ENCODE measurements around the gene CNTN5. TPM values are rescaled to one million over a fixed set of nuclear protein-coding genes. Genes with fewer than 3 reads are reported as not detected.
"Not testable (repeated sequence)": the region's sequence is repeated elsewhere in the genome, so short reads cannot be mapped to it uniquely, and the experiment has no call there.

CNTN5 gene
- total RNA-seq, 2 experiments from 2014 or later, result not detected

DNA sequence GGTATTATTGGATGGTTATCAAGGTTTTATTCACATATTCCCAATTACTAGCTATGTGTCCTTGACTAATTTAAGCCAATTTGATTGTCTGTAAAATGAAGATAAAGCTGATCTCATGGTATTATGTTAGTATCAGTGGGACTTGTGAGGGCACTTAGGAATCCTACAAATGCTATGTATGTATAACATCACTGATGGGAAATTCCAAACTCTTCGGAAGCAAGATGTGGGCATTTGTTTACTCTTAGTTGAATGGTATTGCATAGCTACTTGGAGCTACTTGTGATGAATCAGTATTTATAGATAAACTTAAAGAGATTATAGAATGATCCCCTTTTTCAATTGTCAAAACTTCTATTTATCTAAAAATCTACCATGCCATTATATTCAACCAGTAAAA, 239.9 kb downstream of the CNTN5 start:
- Mint-ChIP-seq H3K4me1 (no peaks in the 10 kb centered on the region), H3K9me3 (peaks cover 3% of the 10 kb centered on the region), H3K27me3 (no peaks in the 10 kb centered on the region), H3K36me3 (ENCODE audit: low read depth) (no peaks in the 10 kb centered on the region), H3K27ac (no peak overlapping the region), H3K4me3 (no peak overlapping the region)
- ChIA-PET CTCF (interaction anchor here (0.6 kb wide), 1 partner anchor 57 kb away, joined by 3 read pairs; no protein-coding TSS in a partner anchor), POLR2A (no interaction called here)
- no peak for DNase-seq

DNA sequence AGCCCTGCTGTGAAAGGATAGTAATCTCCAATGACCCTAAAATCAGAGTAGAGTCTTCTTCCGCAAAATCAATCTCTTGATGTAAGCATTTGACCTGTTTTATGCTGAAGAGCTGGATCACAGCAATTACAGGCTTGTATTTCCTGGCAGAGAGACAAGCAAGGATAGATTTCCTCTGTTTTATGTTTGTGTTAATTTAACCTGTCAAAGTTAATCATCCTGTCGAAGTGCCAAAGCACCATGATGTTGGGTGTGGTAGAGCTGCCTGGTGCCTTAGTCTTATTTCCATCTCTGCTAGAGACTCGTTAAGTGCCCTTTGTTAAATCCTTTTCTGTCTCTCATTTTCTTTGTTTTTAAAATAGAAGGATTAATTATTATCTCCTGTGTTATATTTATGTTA, 248.1 kb downstream of the CNTN5 start:
- Mint-ChIP-seq H3K27me3 (no peaks in the 10 kb centered on the region), H3K4me3 (no peak overlapping the region), H3K4me1 (no peaks in the 10 kb centered on the region), H3K36me3 (ENCODE audit: low read depth) (no peaks in the 10 kb centered on the region), H3K9me3 (peaks cover 9% of the 10 kb centered on the region), H3K27ac (no peak overlapping the region)
- ChIA-PET CTCF (no interaction called here), POLR2A (no interaction called here)
- no peak for DNase-seq

DNA sequence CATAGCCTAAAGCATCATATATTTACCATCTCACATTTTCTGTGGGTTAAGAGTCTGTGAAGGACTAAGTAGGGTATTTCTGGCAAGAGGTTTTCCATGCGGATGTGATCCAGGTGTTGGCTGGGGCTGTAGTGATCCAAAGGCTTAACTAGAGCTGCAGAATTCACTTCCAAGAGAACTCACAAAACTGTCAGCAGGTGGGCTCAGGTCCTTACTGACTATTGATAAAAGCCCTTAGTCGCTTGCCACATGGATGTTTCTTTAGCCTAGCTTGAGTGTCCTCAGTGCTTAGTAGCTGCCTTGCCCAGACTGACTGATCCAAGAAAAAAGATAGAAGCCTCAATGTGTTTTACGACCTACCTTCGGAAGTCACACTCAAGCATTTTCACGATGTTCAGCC, 250.8 kb downstream of the CNTN5 start:
- CTCF ChIA-PET, result no interaction called here
- no peak overlapping the region for H3K4me3 Mint-ChIP-seq
- POLR2A ChIA-PET, result no interaction called here
- H3K4me1 Mint-ChIP-seq, result no peaks in the 10 kb centered on the region
- H3K9me3 Mint-ChIP-seq, result peaks cover 5% of the 10 kb centered on the region
- H3K27ac Mint-ChIP-seq, result no peak overlapping the region
- H3K36me3 Mint-ChIP-seq (ENCODE audit: low read depth), result no peaks in the 10 kb centered on the region
- DNase-seq, result no peak
- no peaks in the 10 kb centered on the region for H3K27me3 Mint-ChIP-seq

DNA sequence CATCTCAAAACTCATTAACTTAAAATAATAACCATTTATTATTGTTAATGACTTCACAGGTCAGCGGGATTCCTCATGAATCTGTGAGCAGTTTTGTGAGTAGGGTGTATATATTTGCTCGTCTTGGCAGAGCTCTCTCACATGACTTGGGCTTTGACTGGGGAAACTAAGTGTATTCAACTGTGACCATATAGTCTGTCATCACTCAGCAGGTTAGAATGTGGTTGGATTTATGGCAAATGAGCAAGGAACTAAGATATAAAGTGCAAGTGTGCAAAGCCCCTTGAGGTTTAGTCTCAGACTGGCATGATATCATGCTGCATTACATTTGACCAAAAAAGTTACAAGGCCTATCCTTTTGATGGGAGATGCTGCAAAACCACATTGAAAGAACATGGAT, 254.8 kb downstream of the CNTN5 start:
- no peak for DNase-seq
- POLR2A ChIA-PET, result no interaction called here
- no peaks in the 10 kb centered on the region for H3K27me3 Mint-ChIP-seq
- H3K27ac Mint-ChIP-seq, result no peak overlapping the region
- no peaks in the 10 kb centered on the region for H3K36me3 Mint-ChIP-seq (ENCODE audit: low read depth)
- CTCF ChIA-PET, result no interaction called here
- no peak overlapping the region for H3K4me3 Mint-ChIP-seq
- no peaks in the 10 kb centered on the region for H3K4me1 Mint-ChIP-seq
- peaks cover 8% of the 10 kb centered on the region for H3K9me3 Mint-ChIP-seq

DNA sequence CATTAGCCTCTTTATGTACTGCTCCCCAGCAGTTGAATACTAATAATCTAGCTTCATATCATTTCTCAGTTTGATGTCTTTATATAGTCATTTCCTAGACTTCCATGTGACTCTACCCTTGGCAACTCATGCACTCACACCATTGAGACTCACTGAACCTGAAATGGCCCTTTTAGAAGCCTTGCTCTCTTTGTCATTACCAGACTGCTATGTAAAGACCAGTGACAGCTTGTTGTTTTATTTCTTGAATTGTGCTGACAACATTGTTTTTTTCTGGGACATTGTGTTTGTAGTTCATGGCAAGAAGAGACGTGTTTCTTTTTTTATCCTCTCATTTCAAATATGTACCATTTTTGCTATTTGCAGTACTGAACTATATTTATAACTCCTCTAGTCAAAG, 256.5 kb downstream of the CNTN5 start:
- H3K9me3 Mint-ChIP-seq, result peaks cover 14% of the 10 kb centered on the region
- DNase-seq, result no peak
- H3K4me1 Mint-ChIP-seq, result no peaks in the 10 kb centered on the region
- H3K4me3 Mint-ChIP-seq, result no peak overlapping the region
- no peaks in the 10 kb centered on the region for H3K36me3 Mint-ChIP-seq (ENCODE audit: low read depth)
- no peaks in the 10 kb centered on the region for H3K27me3 Mint-ChIP-seq
- ChIA-PET POLR2A (no interaction called here), CTCF (no interaction called here)
- no peak overlapping the region for H3K27ac Mint-ChIP-seq

DNA sequence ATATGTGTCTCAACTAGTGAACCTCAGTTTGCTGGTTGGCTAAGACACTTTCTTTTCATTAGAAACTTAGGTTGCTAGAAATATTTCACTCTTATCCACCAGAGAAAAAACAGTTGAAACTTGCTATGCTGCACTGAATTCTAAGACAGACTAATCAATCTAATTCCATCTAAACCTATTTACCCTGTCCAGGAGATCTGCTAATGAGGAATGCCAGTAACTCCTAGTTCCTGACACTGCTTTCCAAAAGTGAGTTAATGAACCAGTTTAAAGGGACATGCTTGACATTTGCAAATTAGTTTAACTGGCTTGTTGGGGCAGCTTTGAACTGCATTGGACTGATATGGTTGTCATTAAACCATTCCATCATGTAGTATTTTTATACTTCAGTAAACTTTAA, 258.5 kb downstream of the CNTN5 start:
- peaks cover 14% of the 10 kb centered on the region for H3K9me3 Mint-ChIP-seq
- no peaks in the 10 kb centered on the region for H3K36me3 Mint-ChIP-seq (ENCODE audit: low read depth)
- POLR2A ChIA-PET, result no interaction called here
- no peak overlapping the region for H3K4me3 Mint-ChIP-seq
- CTCF ChIA-PET, result no interaction called here
- DNase-seq, result no peak
- H3K4me1 Mint-ChIP-seq, result no peaks in the 10 kb centered on the region
- no peaks in the 10 kb centered on the region for H3K27me3 Mint-ChIP-seq
- no peak overlapping the region for H3K27ac Mint-ChIP-seq

DNA sequence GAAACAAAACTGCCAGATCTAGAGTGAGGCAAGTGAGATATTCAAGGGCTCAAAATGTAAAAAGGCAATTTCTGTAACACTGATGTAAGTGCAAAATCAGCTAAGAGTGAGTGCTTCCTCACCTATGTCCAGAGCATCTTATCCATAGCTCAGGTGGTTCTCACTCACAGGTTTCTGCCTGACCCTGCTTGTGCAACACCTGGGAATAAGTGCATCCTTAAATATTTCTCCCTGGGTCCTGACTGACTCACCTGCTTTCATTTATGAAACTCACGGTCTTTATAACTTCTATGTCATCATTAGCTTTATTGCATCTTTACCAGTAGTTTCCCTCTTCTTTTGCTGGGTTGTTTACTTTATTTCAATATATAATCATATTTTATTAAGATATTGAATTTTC, 260.6 kb downstream of the CNTN5 start:
- CTCF ChIA-PET, result no interaction called here
- peaks cover 14% of the 10 kb centered on the region for H3K9me3 Mint-ChIP-seq
- no peak overlapping the region for H3K4me3 Mint-ChIP-seq
- no peaks in the 10 kb centered on the region for H3K36me3 Mint-ChIP-seq (ENCODE audit: low read depth)
- H3K27ac Mint-ChIP-seq, result no peak overlapping the region
- DNase-seq, result no peak
- H3K4me1 Mint-ChIP-seq, result no peaks in the 10 kb centered on the region
- POLR2A ChIA-PET, result no interaction called here
- H3K27me3 Mint-ChIP-seq, result no peaks in the 10 kb centered on the region

DNA sequence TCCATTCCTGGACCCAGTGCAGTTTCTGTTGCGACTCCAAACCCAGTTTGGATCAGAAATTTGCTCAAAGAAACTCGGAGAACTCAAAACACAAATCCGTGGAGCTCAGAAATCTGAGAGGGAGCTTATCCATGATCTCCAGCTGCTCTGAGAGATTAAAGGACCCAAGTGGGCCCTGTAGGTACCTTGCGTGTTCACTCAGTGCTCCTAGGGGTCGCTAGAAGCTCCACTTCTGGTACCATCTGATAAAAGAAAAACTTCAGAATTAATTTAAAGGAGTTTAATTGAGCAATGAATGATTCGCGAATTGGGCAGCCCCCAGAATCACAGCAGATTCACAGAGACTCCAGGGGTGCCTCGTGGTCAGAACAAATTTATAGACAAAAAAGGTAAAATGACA, 277.2 kb downstream of the CNTN5 start:
- H3K36me3 Mint-ChIP-seq (ENCODE audit: low read depth); POLR2A ChIA-PET; CTCF ChIA-PET; H3K4me1 Mint-ChIP-seq; H3K27ac Mint-ChIP-seq; DNase-seq; H3K27me3 Mint-ChIP-seq; H3K4me3 Mint-ChIP-seq: not testable (repeated sequence)
- H3K9me3 Mint-ChIP-seq, result peaks cover 20% of the 10 kb centered on the region

DNA sequence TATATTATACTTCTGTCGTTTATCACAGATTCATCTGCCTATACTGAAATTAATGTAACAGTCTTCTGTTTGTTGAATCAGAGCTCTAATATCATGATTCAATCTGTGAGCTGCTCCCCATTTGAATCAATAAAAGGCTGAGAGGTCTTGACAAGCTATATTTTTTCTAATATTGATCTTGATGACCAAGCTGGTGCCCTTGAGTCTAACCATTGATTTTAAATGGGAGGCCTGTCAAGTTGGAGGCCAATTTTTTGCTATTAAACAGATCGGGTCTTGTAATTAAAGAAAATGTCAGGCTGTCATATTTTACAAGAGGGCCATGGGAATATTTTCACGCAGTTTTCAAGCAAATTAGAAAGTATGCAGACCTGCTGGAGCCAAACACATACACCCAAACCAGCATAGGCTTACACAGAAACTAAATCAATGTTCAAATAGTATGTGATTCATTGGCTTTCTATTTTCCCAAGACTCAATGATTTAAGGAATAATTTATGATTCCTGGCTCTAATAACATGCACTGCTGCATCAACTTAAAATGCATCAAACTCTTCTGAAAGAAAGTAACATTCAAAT, 286.9 kb downstream of the CNTN5 start:
- Mint-ChIP-seq H3K4me1 (no peaks in the 10 kb centered on the region), H3K27ac (no peak overlapping the region), H3K36me3 (ENCODE audit: low read depth) (no peaks in the 10 kb centered on the region), H3K27me3 (no peaks in the 10 kb centered on the region), H3K9me3 (peaks cover 11% of the 10 kb centered on the region), H3K4me3 (no peak overlapping the region)
- CTCF ChIA-PET, result no interaction called here
- DNase-seq, result no peak
- POLR2A ChIA-PET, result no interaction called here

DNA sequence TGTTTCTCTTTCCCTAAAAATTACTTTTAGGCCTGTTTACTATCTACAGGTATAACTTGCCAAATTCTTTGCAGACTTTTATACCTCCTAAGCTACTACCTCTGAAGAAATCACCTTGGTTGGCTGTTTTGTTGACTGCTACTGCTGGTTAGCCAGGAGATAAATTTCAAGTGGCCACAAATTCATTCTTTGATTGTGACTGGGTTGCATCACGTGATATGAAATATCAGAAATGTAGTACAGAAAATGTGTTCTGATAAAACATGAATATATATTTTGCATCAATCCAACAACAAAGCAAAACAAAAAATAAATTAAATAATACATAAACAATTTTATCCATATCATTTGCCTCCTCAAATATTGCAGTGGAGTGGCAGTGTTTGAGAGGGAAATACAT, 291.1 kb downstream of the CNTN5 start:
- Mint-ChIP-seq H3K4me1 (no peaks in the 10 kb centered on the region), H3K9me3 (peaks cover 4% of the 10 kb centered on the region), H3K27me3 (no peaks in the 10 kb centered on the region), H3K27ac (no peak overlapping the region), H3K4me3 (no peak overlapping the region), H3K36me3 (ENCODE audit: low read depth) (no peaks in the 10 kb centered on the region)
- POLR2A ChIA-PET, result no interaction called here
- DNase-seq, result no peak
- CTCF ChIA-PET, result no interaction called here

DNA sequence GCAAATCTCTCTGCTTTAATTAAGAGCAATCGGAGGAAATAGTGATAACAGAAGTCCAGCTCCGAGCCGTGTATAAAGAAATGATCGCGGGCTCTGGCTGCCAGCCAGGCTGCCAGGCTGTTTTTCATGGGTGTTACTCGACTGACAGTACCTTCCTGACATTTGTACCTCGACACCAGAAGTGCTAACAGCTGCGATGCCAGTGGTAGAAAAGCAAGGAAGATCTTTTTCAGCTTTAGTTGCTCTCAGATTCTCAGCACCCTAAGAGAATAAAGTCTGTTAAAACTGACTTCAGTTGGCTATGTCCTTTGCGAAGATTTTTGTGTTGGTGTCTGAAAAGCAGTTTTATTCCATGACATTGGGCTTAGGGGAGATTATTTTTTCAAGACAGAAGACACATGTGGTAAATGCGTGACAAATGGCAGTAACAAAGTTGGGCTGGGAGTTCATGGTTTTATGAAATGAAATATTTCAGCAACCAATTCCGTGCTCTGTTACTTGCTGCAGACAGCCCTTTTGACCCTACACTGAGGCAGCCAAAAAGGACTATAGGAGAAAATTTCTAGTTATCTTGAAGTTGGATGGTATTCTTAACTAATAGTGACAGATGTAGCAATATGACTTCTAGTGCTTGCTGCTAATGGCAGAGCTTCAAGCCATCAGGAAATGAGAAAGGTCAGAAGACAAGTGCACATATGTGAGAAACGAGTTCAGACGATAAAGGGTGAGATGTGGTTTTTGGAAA, 296.2 kb downstream of the CNTN5 start:
- H3K36me3 Mint-ChIP-seq (ENCODE audit: low read depth), result no peaks in the 10 kb centered on the region
- H3K9me3 Mint-ChIP-seq, result peaks cover 12% of the 10 kb centered on the region
- POLR2A ChIA-PET, result no interaction called here

DNA sequence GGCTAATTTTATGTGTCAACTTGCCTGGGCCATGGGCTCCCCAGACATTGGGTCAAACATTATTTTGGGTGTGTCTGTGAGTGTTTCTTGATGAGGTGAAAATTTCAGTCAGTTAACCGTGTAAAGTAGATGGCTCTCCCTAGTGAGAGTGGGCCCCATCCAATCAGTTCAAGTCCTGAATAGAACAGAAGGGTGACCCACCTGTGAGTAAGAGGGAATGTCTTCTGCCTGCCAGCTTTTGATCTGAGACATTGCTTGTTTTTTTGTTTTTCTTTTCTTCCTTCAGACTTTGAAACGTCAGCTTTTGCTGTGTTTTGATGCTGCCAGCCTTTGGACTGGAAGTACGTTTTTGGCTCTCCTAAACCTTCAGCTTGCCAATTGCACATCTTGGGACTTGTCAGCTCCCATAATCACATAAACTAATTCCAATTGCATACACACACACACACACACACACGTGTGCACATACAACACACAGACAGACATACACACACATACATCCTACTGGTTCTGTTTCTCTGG, 300.1 kb downstream of the CNTN5 start:
- Mint-ChIP-seq H3K27ac (no peak overlapping the region), H3K9me3 (peaks cover 13% of the 10 kb centered on the region), H3K27me3 (no peaks in the 10 kb centered on the region), H3K4me1 (no peaks in the 10 kb centered on the region), H3K36me3 (ENCODE audit: low read depth) (no peaks in the 10 kb centered on the region), H3K4me3 (no peak overlapping the region)
- DNase-seq, result no peak
- ChIA-PET CTCF (no interaction called here), POLR2A (no interaction called here)

More for the DNA sequence above, 296.2 kb downstream of the CNTN5 start:
- Mint-ChIP-seq H3K4me3 (no peak overlapping the region), H3K27me3 (no peaks in the 10 kb centered on the region), H3K4me1 (no peaks in the 10 kb centered on the region), H3K27ac (no peak overlapping the region)
- CTCF ChIA-PET, result no interaction called here
- DNase-seq, result no peak

DNA sequence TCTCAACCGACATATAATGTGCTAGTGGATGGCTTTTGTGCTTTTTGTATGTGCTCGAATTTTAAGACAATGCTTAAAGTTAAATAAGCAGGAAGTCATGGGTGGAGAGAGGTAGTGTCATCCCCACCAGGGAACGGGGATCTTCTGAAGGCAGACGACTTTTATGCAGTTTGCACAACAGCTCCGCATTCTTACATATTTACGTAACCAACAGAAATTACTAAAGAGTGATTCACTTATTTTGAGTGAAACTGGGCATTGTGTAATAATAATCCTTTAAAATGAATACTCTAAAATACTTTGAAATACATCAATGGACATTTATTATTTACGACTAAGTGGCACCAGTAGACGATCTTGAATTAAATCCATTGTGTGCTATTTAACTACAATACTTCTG, 305.1 kb downstream of the CNTN5 start:
- peaks cover 7% of the 10 kb centered on the region for H3K9me3 Mint-ChIP-seq
- CTCF ChIA-PET, result no interaction called here
- H3K36me3 Mint-ChIP-seq (ENCODE audit: low read depth), result no peaks in the 10 kb centered on the region
- no peak overlapping the region for H3K27ac Mint-ChIP-seq
- no peak for DNase-seq
- H3K4me3 Mint-ChIP-seq, result no peak overlapping the region
- no peaks in the 10 kb centered on the region for H3K4me1 Mint-ChIP-seq
- H3K27me3 Mint-ChIP-seq, result no peaks in the 10 kb centered on the region
- POLR2A ChIA-PET, result no interaction called here

DNA sequence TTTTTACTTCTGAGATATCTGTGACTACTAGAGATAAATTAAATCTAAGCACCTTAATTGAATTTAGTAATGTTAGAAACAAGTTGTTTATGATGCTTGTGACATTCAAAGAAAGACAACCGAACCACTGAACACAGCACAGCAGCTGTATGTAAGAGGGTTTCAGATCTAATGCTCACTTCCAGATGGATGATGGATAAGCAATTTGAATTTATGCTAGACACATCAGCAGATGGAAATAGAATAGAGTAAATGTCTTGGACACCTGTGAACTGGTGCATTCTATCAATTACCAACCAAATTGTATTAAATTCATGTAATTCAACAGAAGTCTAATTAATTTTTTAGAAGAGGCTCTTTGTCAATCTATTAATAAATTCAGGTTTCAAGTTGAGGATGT, 306.3 kb downstream of the CNTN5 start:
- Mint-ChIP-seq H3K4me1 (no peaks in the 10 kb centered on the region), H3K4me3 (no peak overlapping the region), H3K9me3 (peaks cover 5% of the 10 kb centered on the region), H3K27ac (no peak overlapping the region), H3K36me3 (ENCODE audit: low read depth) (no peaks in the 10 kb centered on the region), H3K27me3 (no peaks in the 10 kb centered on the region)
- no peak for DNase-seq
- POLR2A ChIA-PET, result no interaction called here
- CTCF ChIA-PET, result no interaction called here
